ENCODE measurements around the gene CDKN1C. TPM values are rescaled to one million over a fixed set of nuclear protein-coding genes. Genes with fewer than 3 reads are reported as not detected.

The CDKN1C gene
- polyA plus RNA-seq, 1 donor from 2014 or later, result not detected

DNA sequence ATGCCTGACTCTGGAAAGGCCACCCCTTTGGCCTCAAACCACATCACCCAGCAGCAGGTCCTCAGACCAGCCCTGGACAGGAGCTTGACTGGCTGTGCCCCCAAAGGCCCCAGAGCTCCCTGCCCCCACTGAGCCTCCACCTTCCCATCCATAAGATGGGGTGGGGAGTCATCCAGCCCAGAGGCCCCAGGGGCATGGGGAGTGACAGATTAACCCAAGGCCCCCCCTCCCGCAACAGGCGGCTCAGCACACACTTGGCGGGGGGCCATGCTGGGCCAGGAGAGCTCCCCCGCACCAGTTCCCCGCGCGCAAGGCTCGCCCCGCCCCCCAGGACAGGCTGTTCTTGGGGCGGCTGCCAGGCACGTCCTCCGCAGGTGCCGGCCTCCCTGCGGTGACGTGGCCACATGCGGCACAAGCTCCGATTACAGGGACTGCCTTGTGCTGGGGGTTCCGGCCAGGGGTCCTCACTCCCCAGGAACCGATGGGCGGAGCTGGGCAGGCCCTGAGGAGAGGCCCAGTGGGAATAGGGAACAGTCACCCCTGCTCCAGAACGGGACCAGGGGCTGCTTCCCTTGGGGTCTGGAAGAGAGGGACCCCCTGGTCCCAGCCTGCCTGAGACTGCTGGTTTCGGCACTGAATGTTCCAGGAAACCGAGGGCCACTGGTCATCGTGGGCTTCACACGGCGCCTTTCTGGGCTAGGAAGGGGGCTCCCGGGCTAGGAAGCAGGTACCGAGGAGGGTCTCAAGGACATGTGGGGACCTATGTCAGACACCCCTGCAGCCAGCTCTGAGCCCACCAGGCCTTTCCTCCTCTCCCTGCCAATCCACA, 5.1 kb upstream of the CDKN1C start:
- H3K4me3 Mint-ChIP-seq, result no peak overlapping the region

DNA sequence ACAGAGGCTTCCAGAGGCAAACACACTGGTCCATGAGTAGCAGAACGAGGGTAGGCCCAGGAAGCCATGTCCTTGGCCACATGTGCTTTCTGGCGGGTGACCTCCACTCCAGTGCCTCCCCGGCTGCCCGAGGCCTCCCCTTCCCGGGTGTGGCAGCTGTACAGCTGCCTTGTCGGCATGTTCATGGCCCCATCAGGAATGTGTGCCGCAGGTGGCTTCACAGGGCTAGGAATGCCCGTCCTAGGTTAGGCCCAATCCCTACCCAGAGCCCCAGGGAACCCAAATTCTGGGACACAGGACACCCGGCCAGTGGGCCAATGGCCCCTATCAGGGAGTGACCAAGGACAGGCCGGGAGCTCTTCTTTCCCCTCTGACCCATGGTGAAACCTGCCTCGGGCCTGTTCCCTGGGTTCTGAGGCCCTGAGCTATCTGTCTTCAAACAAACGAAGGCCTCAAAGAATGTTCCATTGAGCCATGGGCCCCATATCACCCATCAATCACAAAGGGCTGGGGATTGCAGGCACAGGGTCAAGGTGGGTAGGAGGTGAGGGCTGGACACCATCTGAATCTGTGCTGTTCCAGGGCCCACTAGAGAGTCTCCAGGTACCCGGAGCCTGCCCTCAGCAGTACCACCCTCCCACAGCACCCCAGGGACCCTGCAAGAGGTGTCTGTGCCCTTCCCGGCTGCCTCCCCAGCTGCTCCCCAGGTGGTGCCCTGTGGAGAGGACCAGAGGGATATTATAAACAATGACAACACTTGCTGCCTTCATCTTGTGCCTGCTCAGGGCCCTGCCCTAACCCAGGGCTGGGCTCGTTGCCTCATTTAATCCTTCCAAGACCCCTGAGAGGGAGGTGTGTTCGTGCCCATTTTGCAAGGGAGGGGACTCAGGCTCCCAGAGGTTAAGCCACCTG, 4.0 kb upstream of the CDKN1C start:
- Mint-ChIP-seq H3K27me3 (peaks cover 4% of the 10 kb centered on the region), H3K27ac (no peak overlapping the region), H3K36me3 (no peaks in the 10 kb centered on the region), H3K9me3 (no peaks in the 10 kb centered on the region), H3K4me1 (peaks cover 0 to 15% (median 8%) of the 10 kb centered on the region in 3 donors), H3K4me3 (peak overlapping the region in 1 of 4 donors; percentile 40)

More for the DNA sequence above, 5.1 kb upstream of the CDKN1C start:
- no peaks in the 10 kb centered on the region for H3K9me3 Mint-ChIP-seq
- H3K36me3 Mint-ChIP-seq, result no peaks in the 10 kb centered on the region
- H3K27me3 Mint-ChIP-seq, result peaks cover 3% of the 10 kb centered on the region
- H3K27ac Mint-ChIP-seq, result no peak overlapping the region
- H3K4me1 Mint-ChIP-seq, result peaks cover 0 to 14% (median 8%) of the 10 kb centered on the region in 3 donors

GRCh38 chr11:2888266-2888968, 2.8 kb upstream of the CDKN1C start:
- Mint-ChIP-seq H3K4me1 (peaks cover 0 to 15% (median 8%) of the 10 kb centered on the region in 3 donors), H3K36me3 (no peaks in the 10 kb centered on the region), H3K27ac (peak overlapping the region in 2 of 3 donors; percentile 67 to 85), H3K9me3 (no peaks in the 10 kb centered on the region), H3K4me3 (peak overlapping the region in 3 of 4 donors; percentile 25 to 91 (median 68)), H3K27me3 (peaks cover 4% of the 10 kb centered on the region)

- Mint-ChIP-seq H3K27me3 (peaks cover 6% of the 10 kb centered on the region), H3K36me3 (no peaks in the 10 kb centered on the region), H3K4me1 (peaks cover 0 to 12% (median 4%) of the 10 kb centered on the region in 3 donors), H3K9me3 (no peaks in the 10 kb centered on the region), H3K27ac (peak overlapping the region in 1 of 3 donors; percentile 85), H3K4me3 (peak overlapping the region in 2 of 4 donors; percentile 62 to 91)
These were observed 2.1 kb upstream of the CDKN1C start for GRCh38 chr11:2887515-2888195.

- H3K4me3 Mint-ChIP-seq, result peak overlapping the region; percentile 62 to 93 (median 77)
- peak overlapping the region in 2 of 3 donors; percentile 31 to 76 for H3K27ac Mint-ChIP-seq
- peaks cover 0 to 11% (median 3%) of the 10 kb centered on the region in 3 donors for H3K4me1 Mint-ChIP-seq
- no peaks in the 10 kb centered on the region for H3K36me3 Mint-ChIP-seq
- peaks cover 8% of the 10 kb centered on the region for H3K27me3 Mint-ChIP-seq
- H3K9me3 Mint-ChIP-seq, result no peaks in the 10 kb centered on the region
These were observed 1.4 kb upstream of the CDKN1C start for GRCh38 chr11:2886936-2887335.

DNA sequence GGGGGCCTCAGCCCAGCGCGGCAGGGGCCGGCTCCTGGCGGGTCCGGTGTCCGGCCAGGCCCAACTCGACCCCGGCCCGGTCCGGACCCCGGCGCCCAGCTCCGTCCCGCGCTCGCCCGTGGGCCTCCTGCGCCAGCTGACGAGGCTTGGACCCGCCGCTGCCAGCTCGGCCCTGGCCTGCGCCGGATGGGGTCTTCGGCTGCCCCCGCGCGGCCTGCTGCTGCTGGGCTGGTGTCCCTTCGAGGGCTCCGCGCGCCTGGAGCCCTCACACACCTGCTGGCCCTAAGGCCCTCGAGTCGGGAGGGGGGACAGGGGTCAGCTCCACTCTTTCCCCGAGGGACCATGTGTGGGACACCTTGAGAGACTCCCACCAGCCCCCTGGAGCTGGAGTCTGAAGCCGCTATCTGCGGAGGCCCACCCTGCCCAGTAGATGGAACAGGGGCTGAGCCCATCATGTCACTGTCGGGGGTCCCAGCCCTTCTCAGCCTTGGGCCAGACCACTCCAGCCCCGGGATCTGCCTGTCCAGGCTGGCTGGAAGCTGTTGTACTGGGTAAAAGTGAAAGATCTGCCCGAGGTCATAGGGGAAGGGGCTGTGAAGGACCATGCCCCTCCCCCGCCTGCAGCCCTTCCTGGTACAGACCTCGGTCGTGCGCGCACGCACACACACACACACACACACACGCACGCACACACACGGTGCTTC, 768 bp upstream of the CDKN1C start:
- Mint-ChIP-seq H3K36me3 (no peaks in the 10 kb centered on the region), H3K27ac (peak overlapping the region in 2 of 3 donors; percentile 31 to 70)

DNA sequence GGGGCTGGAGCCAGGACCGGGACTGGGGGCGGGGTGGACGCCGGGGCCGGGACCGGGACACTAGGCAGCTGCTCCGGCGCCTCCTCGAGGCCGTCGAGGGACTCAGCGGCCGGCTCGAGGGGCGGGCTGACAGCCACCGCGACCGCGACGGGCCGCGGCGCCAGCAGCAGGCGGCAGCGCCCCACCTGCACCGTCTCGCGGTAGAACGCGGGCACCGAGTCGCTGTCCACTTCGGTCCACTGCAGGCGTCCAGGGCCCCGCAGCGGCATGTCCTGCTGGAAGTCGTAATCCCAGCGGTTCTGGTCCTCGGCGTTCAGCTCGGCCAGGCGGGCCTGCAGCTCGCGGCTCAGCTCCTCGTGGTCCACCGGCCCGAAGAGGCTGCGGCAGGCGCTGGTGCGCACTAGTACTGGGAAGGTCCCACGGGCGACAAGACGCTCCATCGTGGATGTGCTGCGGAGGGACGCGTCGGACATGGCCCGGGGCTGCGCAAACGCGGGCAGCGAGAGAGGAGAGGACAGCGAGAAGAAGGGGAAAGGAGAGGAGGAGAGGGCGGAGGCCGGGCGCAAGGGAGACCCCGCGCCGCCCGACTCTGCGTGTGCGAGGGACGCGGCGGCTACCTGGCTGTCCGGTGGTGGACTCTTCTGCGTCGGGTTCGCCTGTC, 428 bp downstream of the CDKN1C start:
- no peaks in the 10 kb centered on the region for H3K9me3 Mint-ChIP-seq
- H3K27ac Mint-ChIP-seq, result no peak overlapping the region
- peaks cover 0 to 9% (median 3%) of the 10 kb centered on the region in 3 donors for H3K4me1 Mint-ChIP-seq
- peak overlapping the region; percentile 79 to 94 (median 90) for H3K4me3 Mint-ChIP-seq
- peaks cover 11% of the 10 kb centered on the region for H3K27me3 Mint-ChIP-seq
- no peaks in the 10 kb centered on the region for H3K36me3 Mint-ChIP-seq

More for the DNA sequence above, 768 bp upstream of the CDKN1C start:
- H3K9me3 Mint-ChIP-seq, result no peaks in the 10 kb centered on the region
- H3K4me1 Mint-ChIP-seq, result peaks cover 0 to 9% (median 3%) of the 10 kb centered on the region in 3 donors
- H3K27me3 Mint-ChIP-seq, result peaks cover 8% of the 10 kb centered on the region
- peak overlapping the region; percentile 62 to 93 (median 77) for H3K4me3 Mint-ChIP-seq

DNA sequence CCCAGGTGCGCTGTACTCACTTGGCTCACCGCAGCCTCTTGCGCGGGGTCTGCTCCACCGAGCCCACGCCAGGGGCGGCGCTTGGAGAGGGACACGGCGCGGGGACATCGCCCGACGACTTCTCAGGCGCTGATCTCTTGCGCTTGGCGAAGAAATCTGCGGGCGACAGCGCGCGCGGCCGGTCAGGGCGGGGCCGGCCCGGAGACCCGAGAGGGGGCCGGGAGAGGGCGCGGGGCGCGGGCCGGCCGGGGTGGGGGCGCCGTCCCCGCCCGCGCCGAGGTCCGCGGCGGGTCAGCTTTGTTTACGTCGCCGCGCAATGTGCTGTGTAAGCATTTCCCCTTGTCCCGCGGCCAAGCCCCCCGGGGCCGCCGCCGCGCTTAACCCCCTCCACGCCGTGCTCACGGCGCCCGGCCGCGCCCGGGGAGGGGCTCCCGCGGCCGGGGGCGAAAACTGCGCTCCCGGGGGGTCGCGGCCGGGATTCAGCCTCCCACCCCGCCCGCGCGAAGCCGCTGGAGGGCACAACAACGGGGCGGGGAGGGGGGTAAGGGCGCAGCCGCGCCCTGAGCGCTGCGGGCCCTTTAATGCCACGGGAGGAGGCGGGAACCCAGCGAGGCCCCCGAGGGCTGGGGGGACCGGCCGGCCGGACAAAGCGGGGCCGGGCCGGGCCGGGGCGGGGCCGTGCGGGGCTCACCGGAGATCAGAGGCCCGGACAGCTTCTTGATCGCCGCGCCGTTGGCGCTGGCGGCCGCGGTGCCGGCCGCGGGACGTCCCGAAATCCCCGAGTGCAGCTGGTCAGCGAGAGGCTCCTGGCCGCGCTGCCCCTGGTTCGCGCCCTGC, 1.4 kb downstream of the CDKN1C start:
- H3K4me3 Mint-ChIP-seq, result peak overlapping the region in 3 of 4 donors; percentile 51 to 79 (median 68)
- no peaks in the 10 kb centered on the region for H3K9me3 Mint-ChIP-seq
- H3K27me3 Mint-ChIP-seq, result peaks cover 11% of the 10 kb centered on the region
- H3K36me3 Mint-ChIP-seq, result no peaks in the 10 kb centered on the region
- no peak overlapping the region for H3K27ac Mint-ChIP-seq
- peaks cover 0 to 9% (median 3%) of the 10 kb centered on the region in 3 donors for H3K4me1 Mint-ChIP-seq

GRCh38 chr11:2883640-2883978, 2.0 kb downstream of the CDKN1C start:
- Mint-ChIP-seq H3K4me1 (peaks cover 0 to 9% (median 3%) of the 10 kb centered on the region in 3 donors), H3K36me3 (no peaks in the 10 kb centered on the region), H3K4me3 (peak overlapping the region; percentile 13 to 79 (median 71)), H3K27ac (peak overlapping the region in 1 of 3 donors; percentile 83), H3K27me3 (peaks cover 11% of the 10 kb centered on the region), H3K9me3 (peaks cover 0 to 2% (median 0%) of the 10 kb centered on the region in 3 donors)

DNA sequence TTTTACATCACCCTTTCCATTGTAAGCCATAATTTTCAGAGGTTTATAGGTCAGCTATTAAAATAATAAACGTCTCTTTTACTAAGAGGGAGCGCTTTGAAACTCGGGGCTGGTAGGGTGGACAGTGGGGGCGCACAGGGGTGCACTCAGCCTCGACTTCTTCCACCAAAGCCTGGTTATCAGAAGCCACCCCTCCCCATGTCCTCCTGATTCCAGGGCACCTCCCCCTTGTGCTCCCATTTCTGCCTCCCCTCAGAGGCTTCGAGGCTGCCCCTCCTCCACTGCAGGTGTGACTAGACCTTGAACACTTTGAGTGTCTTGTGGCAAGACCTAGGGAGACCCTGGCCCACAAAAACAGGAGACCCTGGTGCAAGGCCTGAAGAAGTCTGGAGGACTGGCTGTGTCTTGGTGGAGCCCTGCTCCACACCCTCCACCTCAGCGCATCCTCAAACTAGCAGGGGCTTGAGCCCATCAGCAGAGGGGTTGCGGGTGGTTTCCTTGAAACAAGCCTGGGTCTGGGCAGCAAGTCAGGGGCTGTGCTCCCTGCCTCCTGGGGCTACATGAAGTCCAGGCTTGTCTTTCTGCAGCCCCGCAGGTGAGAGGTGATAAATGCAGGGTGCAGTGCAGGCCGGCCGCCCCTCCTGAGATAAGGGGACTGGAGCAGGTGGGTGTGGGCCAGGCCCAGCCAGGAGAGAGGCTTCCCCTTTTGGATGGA, 3.0 kb downstream of the CDKN1C start:
- Mint-ChIP-seq H3K27me3 (peaks cover 8% of the 10 kb centered on the region), H3K27ac (peak overlapping the region in 1 of 3 donors; percentile 83)

GRCh38 chr11:2881981-2882375, 3.6 kb downstream of the CDKN1C start:
- Mint-ChIP-seq H3K9me3 (peaks cover 0 to 3% (median 0%) of the 10 kb centered on the region in 3 donors), H3K4me3 (peak overlapping the region in 1 of 4 donors; percentile 79), H3K27me3 (peaks cover 8% of the 10 kb centered on the region), H3K27ac (no peak overlapping the region), H3K4me1 (peaks cover 0 to 4% (median 0%) of the 10 kb centered on the region in 3 donors), H3K36me3 (no peaks in the 10 kb centered on the region)

More for the DNA sequence above, 3.0 kb downstream of the CDKN1C start:
- H3K4me1 Mint-ChIP-seq, result peaks cover 0 to 7% (median 0%) of the 10 kb centered on the region in 3 donors
- no peaks in the 10 kb centered on the region for H3K36me3 Mint-ChIP-seq
- peak overlapping the region in 2 of 4 donors; percentile 74 to 79 for H3K4me3 Mint-ChIP-seq
- H3K9me3 Mint-ChIP-seq, result peaks cover 0 to 2% (median 0%) of the 10 kb centered on the region in 3 donors
